ENCODE measurements around the gene PRR22. TPM values are rescaled to one million over a fixed set of nuclear protein-coding genes. Genes with fewer than 3 reads are reported as not detected.
"Not testable (repeated sequence)": the region's sequence is repeated elsewhere in the genome, so short reads cannot be mapped to it uniquely, and the experiment has no call there.

PRR22 gene
- polyA plus RNA-seq, 3 donors, result 1.2 to 1.8 (median 1.3) TPM

DNA sequence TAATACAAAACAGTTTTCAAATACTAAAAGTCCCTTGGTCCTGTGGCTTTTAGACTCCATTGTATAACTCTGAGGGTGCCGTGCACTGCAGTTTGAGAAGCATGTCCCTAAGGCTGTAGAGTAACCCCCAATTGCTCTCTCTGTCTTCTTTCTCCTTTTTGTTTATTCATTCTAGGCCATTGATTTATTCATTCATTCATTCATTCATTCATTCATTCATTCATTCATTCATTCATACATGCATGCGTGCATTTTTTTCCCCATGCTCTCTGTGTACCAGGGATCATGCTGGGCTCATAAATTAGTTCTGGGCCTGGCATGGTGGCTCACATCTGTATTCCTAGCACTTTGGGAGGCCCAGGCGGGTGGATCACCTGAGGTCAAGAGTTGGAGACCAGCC, 19.3 kb downstream of the PRR22 start:
- no peak for DNase-seq (ENCODE audit: low read depth in 3 of 3, low spot score in 2 of 3)

DNA sequence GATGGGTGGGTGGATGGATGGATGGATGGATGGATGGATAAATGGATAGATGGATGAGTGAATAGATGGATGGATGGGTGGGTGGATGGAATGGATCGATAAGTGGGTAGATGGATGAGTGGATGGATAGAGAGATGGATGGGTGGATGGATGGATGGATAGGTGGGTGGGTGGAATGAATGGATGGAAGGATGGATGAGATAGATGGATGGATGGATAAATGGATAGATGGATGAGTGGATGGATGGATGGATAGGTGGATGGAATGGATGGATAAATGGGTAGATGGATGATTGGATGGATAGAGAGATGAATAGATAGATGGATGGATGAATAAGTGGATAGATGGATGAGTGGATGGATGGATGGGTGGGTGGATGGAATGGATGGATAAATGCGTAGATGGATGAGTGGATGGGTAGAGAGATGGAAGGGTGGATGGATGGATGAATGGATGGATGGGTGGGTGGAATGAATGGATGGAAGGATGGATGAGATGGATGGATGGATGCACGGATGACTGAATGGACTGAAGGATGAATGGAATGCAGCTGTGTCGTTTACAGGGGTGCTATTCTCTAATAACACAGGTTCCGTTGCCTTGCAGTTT, 21.8 kb downstream of the PRR22 start:
- no peak for DNase-seq (ENCODE audit: low read depth in 3 of 3, low spot score in 2 of 3)

DNA sequence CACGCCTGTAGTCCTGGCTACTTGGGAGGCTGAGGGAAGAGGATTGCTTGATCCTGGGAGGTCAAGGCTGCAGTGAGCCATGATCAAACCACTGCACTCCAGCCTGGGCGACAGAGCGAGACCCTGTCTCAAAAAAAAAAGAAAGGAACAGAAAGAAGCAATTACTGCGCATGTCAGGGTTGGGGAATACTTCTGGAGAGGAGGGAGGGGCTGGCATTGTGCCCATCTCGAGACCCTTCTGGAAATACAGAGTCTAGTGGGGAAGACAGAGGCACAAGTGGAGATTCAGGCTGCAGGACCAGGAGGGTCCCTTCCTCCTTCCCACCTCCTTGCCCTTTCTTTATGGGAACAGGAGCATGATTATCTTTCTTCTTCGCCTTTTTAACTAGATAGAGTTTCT, 30.8 kb downstream of the PRR22 start:
- no peak for DNase-seq (ENCODE audit: low read depth in 3 of 3, low spot score in 2 of 3)

DNA sequence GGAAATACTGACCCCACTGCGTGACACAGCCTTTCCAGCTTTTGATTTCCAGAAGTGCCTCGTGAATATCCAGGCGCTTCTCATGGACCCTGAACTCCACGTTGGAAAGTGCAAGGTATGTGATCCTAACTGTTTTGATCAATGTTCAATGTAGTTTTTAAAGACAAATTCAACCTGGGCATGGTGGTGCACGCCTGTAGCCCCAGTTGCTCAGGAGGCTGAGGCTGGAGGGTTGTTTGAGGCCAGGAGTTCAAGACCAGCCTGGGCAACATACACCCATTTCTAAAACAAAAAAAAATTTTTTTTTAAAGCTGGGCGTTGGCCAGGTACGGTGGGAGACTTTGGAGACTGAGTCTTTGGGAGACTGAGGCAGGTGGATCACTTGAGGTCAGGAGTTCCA, 32.8 kb downstream of the PRR22 start:
- DNase-seq (ENCODE audit: low read depth in 3 of 3, low spot score in 2 of 3), result no peak

DNA sequence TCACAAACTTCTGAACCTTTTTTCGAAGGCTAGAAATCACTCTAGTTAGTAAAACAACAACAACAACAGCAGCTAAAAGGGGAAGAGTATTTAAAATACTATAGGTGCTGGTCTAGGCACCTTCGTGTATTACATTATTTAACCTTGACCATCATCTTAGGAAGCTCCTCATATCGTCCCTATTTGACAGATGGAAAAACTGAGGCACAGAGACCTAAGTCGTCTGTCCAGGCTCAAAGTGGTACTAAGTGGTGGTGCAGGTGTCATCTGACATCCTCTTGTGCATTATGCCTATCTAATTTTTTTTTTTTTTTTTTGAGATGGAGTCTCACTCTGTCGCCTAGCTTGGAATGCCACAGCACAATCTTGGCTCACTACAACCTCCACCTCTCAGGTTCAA, 35.0 kb downstream of the PRR22 start:
- DNase-seq (ENCODE audit: low read depth in 3 of 3, low spot score in 2 of 3), result no peak

GRCh38 chr19:5748920-5749319, 35.6 kb downstream of the PRR22 start:
- not testable (repeated sequence) for DNase-seq (ENCODE audit: low read depth in 3 of 3, low spot score in 2 of 3)

DNA sequence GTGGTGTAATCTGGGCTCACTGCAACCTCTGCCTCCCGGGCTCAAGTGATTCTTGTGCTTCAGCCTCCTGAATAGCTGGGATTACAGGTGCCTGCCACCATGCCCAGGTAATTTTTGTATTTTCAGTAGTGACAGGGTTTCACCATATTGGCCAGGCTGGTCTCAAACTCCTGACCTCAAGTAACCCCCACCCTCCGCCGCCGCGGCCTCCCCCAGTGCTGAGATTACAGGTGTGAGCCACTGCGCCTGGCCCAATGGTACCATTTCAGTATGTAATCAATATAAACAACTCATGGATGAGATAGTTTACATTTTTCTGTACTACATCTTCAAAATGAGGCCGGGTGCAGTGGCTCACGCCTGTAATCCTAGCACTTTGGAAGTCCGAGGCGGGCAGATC, 39.5 kb downstream of the PRR22 start:
- not testable (repeated sequence) for DNase-seq (ENCODE audit: low read depth in 3 of 3, low spot score in 2 of 3)

DNA sequence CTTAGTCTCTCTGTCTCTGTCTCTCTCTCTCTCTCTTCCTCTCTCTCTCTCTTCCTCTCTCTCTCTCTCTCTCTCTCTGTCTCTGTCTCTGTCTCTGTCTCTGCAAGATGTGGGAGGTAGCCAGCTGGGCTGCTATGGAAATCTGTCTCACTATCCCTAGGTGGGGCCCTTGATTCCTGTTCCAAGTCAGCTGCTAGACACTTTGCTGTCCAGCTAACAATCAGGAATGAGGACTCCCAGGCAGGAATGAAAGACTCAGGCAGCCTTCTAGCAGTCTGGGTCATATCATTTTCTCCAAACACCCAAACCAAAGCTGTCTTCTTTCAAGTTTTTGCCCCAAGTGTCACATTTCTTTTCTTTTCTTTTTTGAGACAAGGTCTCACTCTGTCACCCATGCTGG, 40.9 kb downstream of the PRR22 start:
- DNase-seq (ENCODE audit: low read depth in 3 of 3, low spot score in 2 of 3), result no peak

- no peak for DNase-seq (ENCODE audit: low read depth in 3 of 3, low spot score in 2 of 3)
These were observed 42.5 kb downstream of the PRR22 start for GRCh38 chr19:5742051-5742450.

GRCh38 chr19:5738423-5738822, 46.1 kb downstream of the PRR22 start:
- DNase-seq (ENCODE audit: low read depth in 3 of 3, low spot score in 2 of 3), result no peak

DNA sequence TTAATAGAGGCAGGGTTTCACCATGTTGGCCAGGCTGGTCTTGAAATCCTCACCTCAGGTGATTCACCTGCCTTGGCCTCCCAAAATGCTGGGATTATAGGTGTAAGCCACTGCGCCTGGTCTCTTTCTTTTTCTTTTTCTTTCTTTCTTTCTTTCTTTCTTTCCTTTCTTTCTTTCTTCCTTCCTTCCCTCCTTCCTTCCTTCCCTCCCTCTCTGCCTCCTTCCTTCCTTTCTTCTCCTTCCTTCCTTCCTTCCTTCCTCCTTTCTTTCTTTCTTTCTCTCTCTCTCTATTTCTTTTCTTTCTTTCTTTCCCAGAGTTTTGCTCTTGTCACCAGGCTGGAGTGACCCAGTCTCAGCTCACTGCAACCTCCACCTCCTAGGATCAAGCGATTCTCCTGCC, 51.4 kb downstream of the PRR22 start:
- not testable (repeated sequence) for DNase-seq (ENCODE audit: low read depth in 3 of 3, low spot score in 2 of 3)

Other genes with a start within 250 kb of the PRR22 start
- gene TINCR, start 216.8 kb downstream of the PRR22 start, polyA plus RNA-seq (ENCODE audit: insufficient read length in 3 of 3), result under 1 TPM; 0.10 to 0.82 (median 0.38) TPM
- gene SAFB2, start 162.0 kb downstream of the PRR22 start, polyA plus RNA-seq (ENCODE audit: insufficient read length in 3 of 3), result 10 to 100 TPM; 60.0 to 84.7 (median 64.6) TPM
- 100 to 1,000 TPM; 128 to 150 (median 134) TPM for gene SAFB, start 161.7 kb downstream of the PRR22 start, polyA plus RNA-seq (ENCODE audit: insufficient read length in 3 of 3)
- 10 to 100 TPM; 26.2 to 35.6 (median 27.7) TPM for gene MICOS13, start 104.2 kb downstream of the PRR22 start, polyA plus RNA-seq (ENCODE audit: insufficient read length in 3 of 3)
- 10 to 100 TPM in 1 of 3 donors, 1 to 10 TPM in 2; 6.8 to 10.2 (median 8.0) TPM for gene HSD11B1L, start 103.7 kb downstream of the PRR22 start, polyA plus RNA-seq (ENCODE audit: insufficient read length in 3 of 3)
- 100 to 1,000 TPM; 492 to 592 (median 586) TPM for gene RPL36, start 94.5 kb downstream of the PRR22 start, polyA plus RNA-seq (ENCODE audit: insufficient read length in 3 of 3)
- 10 to 100 TPM; 46.5 to 50.4 (median 47.9) TPM for gene LONP1, start 64.6 kb downstream of the PRR22 start, polyA plus RNA-seq (ENCODE audit: insufficient read length in 3 of 3)
- not detected for gene CATSPERD, start 64.1 kb downstream of the PRR22 start, polyA plus RNA-seq (ENCODE audit: insufficient read length in 3 of 3)
- gene DUS3L, start 6.4 kb upstream of the PRR22 start, polyA plus RNA-seq (ENCODE audit: insufficient read length in 3 of 3), result 10 to 100 TPM; 18.4 to 22.1 (median 20.9) TPM
- 1 to 10 TPM; 1.8 to 2.2 (median 2.0) TPM for gene NRTN, start 20.3 kb upstream of the PRR22 start, polyA plus RNA-seq (ENCODE audit: insufficient read length in 3 of 3)
- 10 to 100 TPM in 1 of 3 donors, 1 to 10 TPM in 2; 6.2 to 10.6 (median 8.9) TPM for gene FUT6, start 55.0 kb upstream of the PRR22 start, polyA plus RNA-seq (ENCODE audit: insufficient read length in 3 of 3)
- gene FUT3, start 66.7 kb upstream of the PRR22 start, polyA plus RNA-seq (ENCODE audit: insufficient read length in 3 of 3), result under 1 TPM; 0.26 to 0.64 (median 0.40) TPM
- under 1 TPM in 2 of 3 donors, not detected in 1; 0.11 to 0.17 TPM for gene FUT5, start 85.8 kb upstream of the PRR22 start, polyA plus RNA-seq (ENCODE audit: insufficient read length in 3 of 3)
- 100 to 1,000 TPM; 123 to 160 (median 138) TPM for gene NDUFA11, start 119.0 kb upstream of the PRR22 start, polyA plus RNA-seq (ENCODE audit: insufficient read length in 3 of 3)
- gene VMAC, start 120.1 kb upstream of the PRR22 start, polyA plus RNA-seq (ENCODE audit: insufficient read length in 3 of 3), result 1 to 10 TPM; 4.4 to 4.7 (median 4.5) TPM
- 10 to 100 TPM; 15.6 to 28.0 (median 23.4) TPM for gene CAPS, start 129.5 kb upstream of the PRR22 start, polyA plus RNA-seq (ENCODE audit: insufficient read length in 3 of 3)
- 10 to 100 TPM; 54.4 to 66.9 (median 63.4) TPM for gene RANBP3, start 193.4 kb upstream of the PRR22 start, polyA plus RNA-seq (ENCODE audit: insufficient read length in 3 of 3)

All from right renal cortex interstitium (tissue), 3 donors.